LNCaP clone FGC (cell line): ENCODE results near the gene MAGOH.
A peak's percentile ranks its signal among the peaks of the same experiment; 100 is the strongest.
"Not testable (repeated sequence)": the region's sequence is repeated elsewhere in the genome, so short reads cannot be mapped to it uniquely, and the experiment has no call there.

ENCODE experiments used
- DNase-seq: peaks from one replicate; pipeline ENCODE4 v3.0.0-alpha.2; 2011; ENCODE audit warnings: low read depth
- H3K4me3 ChIP-seq: 2 replicates; pipeline ENCODE4 v1.5.1; 2011; ENCODE audit warnings: mild to moderate bottlenecking, low read depth, low read length, control low read depth
- TF ChIP-seq, protein P1 (sequence below): IDR thresholded peaks from 2 replicates; pipeline ENCODE4 v1.5.1; 2012; ENCODE audit warnings: mild to moderate bottlenecking; ENCODE audit not compliant: control insufficient read depth, insufficient read depth; ENCODE audit errors: extremely low read depth

MAGOH gene

DNA sequence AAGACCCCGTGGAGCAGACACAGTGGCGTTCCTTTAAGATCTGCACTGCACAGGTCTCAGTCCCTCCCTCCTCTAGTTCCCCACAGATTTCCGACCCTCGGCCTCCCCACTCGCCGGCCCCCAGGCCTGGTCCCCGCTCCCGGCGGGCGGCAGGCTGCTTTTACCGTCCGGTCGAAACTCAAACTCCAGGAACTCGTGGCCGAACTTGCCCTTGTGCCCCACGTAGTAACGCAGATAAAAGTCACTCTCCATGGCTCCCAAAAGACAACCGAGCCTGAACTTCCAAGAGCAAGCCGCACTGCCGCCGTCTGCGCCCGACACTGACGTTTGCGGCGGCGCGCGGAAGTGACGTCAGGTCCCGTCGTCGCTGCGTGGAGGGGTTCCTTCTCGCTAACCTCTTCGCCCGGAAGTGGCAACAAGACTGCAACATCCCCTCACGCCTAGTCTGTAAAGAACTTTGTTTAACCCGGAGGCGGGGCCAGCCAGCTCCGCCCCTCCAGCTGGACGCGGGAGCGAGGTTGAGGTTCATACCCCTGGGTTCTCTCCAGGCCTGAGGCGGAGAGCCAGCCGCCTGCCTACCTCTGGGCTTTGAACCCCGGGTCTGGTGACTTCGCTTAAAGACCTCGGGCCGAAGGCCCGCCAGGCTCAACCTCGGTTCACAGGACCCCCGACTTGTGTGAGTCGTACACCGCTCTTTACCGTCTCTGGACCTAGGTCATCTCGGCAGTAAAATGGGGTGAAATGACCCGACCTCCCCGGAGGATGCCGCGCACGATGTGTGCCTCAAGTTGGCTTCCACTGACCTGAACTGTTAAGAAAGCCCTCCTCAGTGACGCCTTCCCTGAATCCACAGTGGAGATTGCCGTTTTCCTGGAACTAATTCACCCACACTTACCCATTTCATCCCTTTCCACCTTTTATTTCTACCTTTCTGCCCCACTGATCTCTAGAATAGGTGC, at the start of gene MAGOH:
Gene MAGOH, minus strand, starts transcription at position 322 of the 959 bp plus-strand sequence. Its CDS starts 70 bp downstream, at position 252.
- TF ChIP-seq, protein P1, sequence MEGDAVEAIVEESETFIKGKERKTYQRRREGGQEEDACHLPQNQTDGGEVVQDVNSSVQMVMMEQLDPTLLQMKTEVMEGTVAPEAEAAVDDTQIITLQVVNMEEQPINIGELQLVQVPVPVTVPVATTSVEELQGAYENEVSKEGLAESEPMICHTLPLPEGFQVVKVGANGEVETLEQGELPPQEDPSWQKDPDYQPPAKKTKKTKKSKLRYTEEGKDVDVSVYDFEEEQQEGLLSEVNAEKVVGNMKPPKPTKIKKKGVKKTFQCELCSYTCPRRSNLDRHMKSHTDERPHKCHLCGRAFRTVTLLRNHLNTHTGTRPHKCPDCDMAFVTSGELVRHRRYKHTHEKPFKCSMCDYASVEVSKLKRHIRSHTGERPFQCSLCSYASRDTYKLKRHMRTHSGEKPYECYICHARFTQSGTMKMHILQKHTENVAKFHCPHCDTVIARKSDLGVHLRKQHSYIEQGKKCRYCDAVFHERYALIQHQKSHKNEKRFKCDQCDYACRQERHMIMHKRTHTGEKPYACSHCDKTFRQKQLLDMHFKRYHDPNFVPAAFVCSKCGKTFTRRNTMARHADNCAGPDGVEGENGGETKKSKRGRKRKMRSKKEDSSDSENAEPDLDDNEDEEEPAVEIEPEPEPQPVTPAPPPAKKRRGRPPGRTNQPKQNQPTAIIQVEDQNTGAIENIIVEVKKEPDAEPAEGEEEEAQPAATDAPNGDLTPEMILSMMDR, result no peak
- DNase-seq, result peak; percentile 89

DNA sequence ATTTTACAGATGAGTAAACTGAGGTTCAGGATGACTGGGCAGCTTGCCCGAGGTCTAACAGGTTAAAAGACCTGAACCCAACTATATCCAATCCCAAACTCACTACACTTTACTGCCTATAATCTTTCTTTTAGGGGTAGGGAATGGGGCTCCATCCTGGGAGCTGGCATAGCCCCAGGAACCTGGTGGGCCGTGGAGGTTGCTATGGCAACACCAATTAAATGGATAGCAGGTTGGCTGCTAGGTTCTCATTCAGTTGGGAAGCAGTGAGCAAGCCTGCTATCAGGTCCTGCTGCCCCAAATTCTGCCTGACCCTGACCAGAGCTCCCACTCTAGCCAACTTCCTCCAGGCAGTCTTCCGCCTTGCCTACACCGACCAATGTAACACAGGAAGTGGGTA, 48.6 kb upstream of the MAGOH start:
- TF ChIP-seq, protein P1, result no peak
- no peak for DNase-seq
- no peak overlapping the region for H3K4me3 ChIP-seq

More for the DNA sequence above, at the start of gene MAGOH:
- H3K4me3 ChIP-seq, result peak within 1 kb of the TSS; percentile 95

DNA sequence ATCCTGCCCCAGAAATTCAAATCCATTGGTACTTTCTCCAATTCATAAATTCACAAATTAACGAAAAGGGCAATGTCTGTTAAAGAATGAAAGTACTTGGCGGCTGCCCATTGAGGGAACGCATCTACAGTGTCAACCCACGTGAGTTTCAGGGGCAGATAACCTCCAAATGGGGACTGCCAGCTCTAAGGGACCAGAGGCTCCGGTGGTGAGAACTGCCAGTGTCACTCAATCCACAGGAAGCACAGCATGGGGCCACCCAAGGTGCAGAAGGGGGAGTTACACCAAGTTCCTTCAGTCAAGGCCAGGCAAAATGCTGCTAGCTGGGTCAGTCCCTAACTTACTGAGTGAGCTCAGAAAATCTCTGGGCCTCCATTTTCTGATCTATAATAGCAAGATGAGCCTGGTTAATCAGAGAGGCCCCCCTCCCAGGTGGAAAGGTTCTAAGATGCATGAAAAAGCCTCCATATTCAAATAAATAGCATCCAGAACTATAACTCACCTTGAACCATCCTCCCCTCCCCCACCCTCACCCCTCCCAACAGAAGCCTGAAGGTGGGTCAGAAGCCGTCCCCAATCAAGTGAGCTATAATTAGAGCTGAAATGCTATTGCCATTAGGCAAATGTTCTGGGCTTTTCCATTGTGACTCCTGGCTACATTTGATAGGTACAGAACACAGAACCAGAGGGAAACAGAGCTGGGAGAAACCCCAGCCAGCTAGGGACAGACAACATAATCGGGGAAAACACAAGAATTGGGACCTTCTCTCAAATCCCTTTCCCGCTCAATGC, 47.8 kb upstream of the MAGOH start:
- no peak for DNase-seq
- H3K4me3 ChIP-seq, result no peak overlapping the region
- TF ChIP-seq, protein P1, result no peak

- H3K4me3 ChIP-seq, result no peak overlapping the region
- no peak for DNase-seq
- TF ChIP-seq, protein P1, result no peak
Observed at GRCh38 chr1:53285546-53285945, 47.2 kb upstream of the MAGOH start.

DNA sequence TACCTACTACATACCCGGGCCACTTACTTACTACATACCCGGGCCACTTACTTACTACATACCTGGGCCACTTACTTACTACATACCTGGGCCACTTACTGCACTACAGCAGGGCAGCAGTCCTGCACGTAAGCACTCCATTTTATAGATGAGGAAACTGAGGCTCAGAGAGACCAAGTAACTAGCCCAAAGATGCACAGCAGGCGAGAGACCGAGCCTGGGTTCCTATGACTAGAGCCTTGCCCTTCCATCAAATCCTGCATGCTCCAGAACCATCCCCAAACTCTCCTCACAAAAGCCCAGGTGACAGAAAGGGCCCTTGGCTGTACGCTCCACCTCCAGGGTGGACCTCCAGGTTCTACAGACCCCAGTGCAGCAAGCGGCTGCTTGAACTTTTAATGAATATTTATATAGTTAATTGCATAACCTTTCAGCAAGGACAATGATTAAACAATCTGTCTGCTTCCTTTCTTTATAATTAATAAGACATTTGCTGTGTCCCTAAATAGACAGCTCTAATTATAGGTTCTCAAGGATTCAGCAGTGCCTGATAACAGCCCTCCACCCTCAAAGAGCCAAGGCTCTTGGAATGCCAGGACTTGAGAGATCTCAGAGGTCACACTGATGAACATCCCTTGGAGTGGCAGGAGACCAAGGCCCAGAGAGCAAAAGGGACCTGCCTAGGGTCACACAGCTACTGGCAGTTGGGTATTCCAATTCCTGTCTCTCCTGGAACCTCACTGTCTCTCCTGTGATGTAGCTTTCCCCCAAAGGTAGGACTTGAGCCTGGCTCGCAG, 46.1 kb upstream of the MAGOH start:
- H3K4me3 ChIP-seq, result no peak overlapping the region
- TF ChIP-seq, protein P1, result no peak
- no peak for DNase-seq

DNA sequence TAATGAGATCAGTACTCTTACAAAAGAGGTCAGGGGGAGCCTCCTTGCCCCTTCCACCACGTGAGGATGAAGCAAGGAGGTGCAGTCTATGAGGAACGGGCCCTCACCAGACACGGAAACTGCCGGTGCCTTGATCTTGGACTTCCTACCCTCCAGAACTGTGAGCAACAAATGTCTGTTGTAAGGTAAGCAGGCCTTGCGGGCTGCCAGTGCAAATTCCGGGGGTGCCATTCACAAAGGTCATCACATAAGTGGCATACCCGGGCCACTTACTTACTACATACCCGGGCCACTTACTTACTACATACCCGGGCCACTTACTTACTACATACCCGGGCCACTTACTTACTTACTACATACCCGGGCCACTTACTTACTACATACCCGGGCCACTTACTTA, 44.8 kb upstream of the MAGOH start:
- not testable (repeated sequence) for H3K4me3 ChIP-seq, DNase-seq

GRCh38 chr1:53281133-53281532, 42.8 kb upstream of the MAGOH start:
- TF ChIP-seq, protein P1, result no peak
- DNase-seq, result no peak
- no peak overlapping the region for H3K4me3 ChIP-seq
